ENCODE data around the gene WDR5. TPM values are rescaled to one million over a fixed set of nuclear protein-coding genes. Genes with fewer than 3 reads are reported as not detected.

Gene WDR5
- total RNA-seq, 2 donors from 2014 or later = 29.7 to 43.7 TPM

- ATAC-seq (no peak), DNase-seq (ENCODE audit: low spot score in 2 of 2) (no peak)
- no peaks in the 10 kb centered on the region for H3K36me3 Mint-ChIP-seq
- H3K9me3 Mint-ChIP-seq = peaks cover 0 to under 1% of the 10 kb centered on the region in 2 donors
- no peak overlapping the region for H3K27ac Mint-ChIP-seq
These were observed 52.1 kb downstream of the WDR5 start for GRCh38 chr9:134187891-134188385.

GRCh38 chr9:134188386-134189144, 52.7 kb downstream of the WDR5 start:
- no peak for ATAC-seq
- Mint-ChIP-seq H3K9me3 (no peaks in the 10 kb centered on the region), H3K36me3 (no peaks in the 10 kb centered on the region), H3K27ac (no peak overlapping the region)
- peak in 1 of 2 donors; percentile 45 for DNase-seq (ENCODE audit: low spot score in 2 of 2)

GRCh38 chr9:134189145-134189469, 53.2 kb downstream of the WDR5 start:
- Mint-ChIP-seq H3K36me3 (no peaks in the 10 kb centered on the region), H3K9me3 (no peaks in the 10 kb centered on the region), H3K27ac (no peak overlapping the region)
- no peak for DNase-seq (ENCODE audit: low spot score in 2 of 2)
- no peak for ATAC-seq

GRCh38 chr9:134189470-134190231, 53.8 kb downstream of the WDR5 start:
- Mint-ChIP-seq H3K9me3 (no peaks in the 10 kb centered on the region), H3K27ac (no peak overlapping the region), H3K36me3 (no peaks in the 10 kb centered on the region)
- no peak for ATAC-seq
- DNase-seq (ENCODE audit: low spot score in 2 of 2) = no peak

GRCh38 chr9:134190232-134191121, 54.6 kb downstream of the WDR5 start:
- Mint-ChIP-seq H3K36me3 (no peaks in the 10 kb centered on the region), H3K27ac (no peak overlapping the region), H3K9me3 (no peaks in the 10 kb centered on the region)
- no peak for DNase-seq (ENCODE audit: low spot score in 2 of 2)
- no peak for ATAC-seq

- DNase-seq (ENCODE audit: low spot score in 2 of 2) (no peak), ATAC-seq (peak in 1 of 2 donors; percentile 83)
- no peaks in the 10 kb centered on the region for H3K36me3 Mint-ChIP-seq
- H3K9me3 Mint-ChIP-seq = no peaks in the 10 kb centered on the region
- no peak overlapping the region for H3K27ac Mint-ChIP-seq
These were observed 55.8 kb downstream of the WDR5 start for GRCh38 chr9:134191455-134192209.

- no peaks in the 10 kb centered on the region for H3K9me3 Mint-ChIP-seq
These were observed 56.5 kb downstream of the WDR5 start for GRCh38 chr9:134192311-134192950.

GRCh38 chr9:134192951-134193731, 57.3 kb downstream of the WDR5 start:
- H3K36me3 Mint-ChIP-seq = no peaks in the 10 kb centered on the region
- ATAC-seq = no peak
- H3K27ac Mint-ChIP-seq = no peak overlapping the region
- DNase-seq (ENCODE audit: low spot score in 2 of 2) = no peak
- no peaks in the 10 kb centered on the region for H3K9me3 Mint-ChIP-seq

More at GRCh38 chr9:134192311-134192950, 56.5 kb downstream of the WDR5 start:
- Mint-ChIP-seq H3K36me3 (no peaks in the 10 kb centered on the region), H3K27ac (no peak overlapping the region)
- DNase-seq (ENCODE audit: low spot score in 2 of 2) (no peak), ATAC-seq (no peak)

GRCh38 chr9:134193912-134194535, 58.1 kb downstream of the WDR5 start:
- ATAC-seq (no peak), DNase-seq (ENCODE audit: low spot score in 2 of 2) (no peak)
- H3K36me3 Mint-ChIP-seq = no peaks in the 10 kb centered on the region
- no peak overlapping the region for H3K27ac Mint-ChIP-seq
- H3K9me3 Mint-ChIP-seq = no peaks in the 10 kb centered on the region

- DNase-seq (ENCODE audit: low spot score in 2 of 2) (no peak), ATAC-seq (no peak)
- no peaks in the 10 kb centered on the region for H3K36me3 Mint-ChIP-seq
- H3K27ac Mint-ChIP-seq = no peak overlapping the region
- H3K9me3 Mint-ChIP-seq = no peaks in the 10 kb centered on the region
These were observed 59.7 kb downstream of the WDR5 start for GRCh38 chr9:134195558-134195957.

- no peak for DNase-seq (ENCODE audit: low spot score in 2 of 2)
- H3K36me3 Mint-ChIP-seq = no peaks in the 10 kb centered on the region
- H3K27ac Mint-ChIP-seq = peak overlapping the region in 1 of 2 donors; percentile 58
- H3K9me3 Mint-ChIP-seq = no peaks in the 10 kb centered on the region
- ATAC-seq = no peak
These were observed 61.0 kb downstream of the WDR5 start for GRCh38 chr9:134196911-134197310.

GRCh38 chr9:134198791-134199190, 62.9 kb downstream of the WDR5 start:
- H3K9me3 Mint-ChIP-seq = no peaks in the 10 kb centered on the region
- no peaks in the 10 kb centered on the region for H3K36me3 Mint-ChIP-seq

GRCh38 chr9:134200730-134201129, 64.8 kb downstream of the WDR5 start:
- ATAC-seq (no peak), DNase-seq (ENCODE audit: low spot score in 2 of 2) (no peak)
- H3K36me3 Mint-ChIP-seq = no peaks in the 10 kb centered on the region
- H3K27ac Mint-ChIP-seq = no peak overlapping the region
- no peaks in the 10 kb centered on the region for H3K9me3 Mint-ChIP-seq

More at GRCh38 chr9:134198791-134199190, 62.9 kb downstream of the WDR5 start:
- DNase-seq (ENCODE audit: low spot score in 2 of 2) (no peak), ATAC-seq (no peak)
- no peak overlapping the region for H3K27ac Mint-ChIP-seq

GRCh38 chr9:134203224-134203623, 67.3 kb downstream of the WDR5 start:
- ATAC-seq (no peak), DNase-seq (ENCODE audit: low spot score in 2 of 2) (no peak)
- Mint-ChIP-seq H3K27ac (no peak overlapping the region), H3K36me3 (no peaks in the 10 kb centered on the region), H3K9me3 (no peaks in the 10 kb centered on the region)

GRCh38 chr9:134204041-134204440, 68.2 kb downstream of the WDR5 start:
- no peak for ATAC-seq
- no peak overlapping the region for H3K27ac Mint-ChIP-seq
- no peak for DNase-seq (ENCODE audit: low spot score in 2 of 2)
- H3K36me3 Mint-ChIP-seq = no peaks in the 10 kb centered on the region
- H3K9me3 Mint-ChIP-seq = no peaks in the 10 kb centered on the region
